NK-92 treated with Interleukin-12 subunit alpha and Interleukin-12 subunit beta, amount 100 ng/mL, for 24 hours (cell line): ENCODE results near the gene RTKN2.
"Not testable (repeated sequence)": the region's sequence is repeated elsewhere in the genome, so short reads cannot be mapped to it uniquely, and the experiment has no call there.

Experiments used
- DNase-seq: peaks from one replicate; lab custom pipeline; 2025; lab: John Stamatoyannopoulos, UW

The RTKN2 gene, protein sequence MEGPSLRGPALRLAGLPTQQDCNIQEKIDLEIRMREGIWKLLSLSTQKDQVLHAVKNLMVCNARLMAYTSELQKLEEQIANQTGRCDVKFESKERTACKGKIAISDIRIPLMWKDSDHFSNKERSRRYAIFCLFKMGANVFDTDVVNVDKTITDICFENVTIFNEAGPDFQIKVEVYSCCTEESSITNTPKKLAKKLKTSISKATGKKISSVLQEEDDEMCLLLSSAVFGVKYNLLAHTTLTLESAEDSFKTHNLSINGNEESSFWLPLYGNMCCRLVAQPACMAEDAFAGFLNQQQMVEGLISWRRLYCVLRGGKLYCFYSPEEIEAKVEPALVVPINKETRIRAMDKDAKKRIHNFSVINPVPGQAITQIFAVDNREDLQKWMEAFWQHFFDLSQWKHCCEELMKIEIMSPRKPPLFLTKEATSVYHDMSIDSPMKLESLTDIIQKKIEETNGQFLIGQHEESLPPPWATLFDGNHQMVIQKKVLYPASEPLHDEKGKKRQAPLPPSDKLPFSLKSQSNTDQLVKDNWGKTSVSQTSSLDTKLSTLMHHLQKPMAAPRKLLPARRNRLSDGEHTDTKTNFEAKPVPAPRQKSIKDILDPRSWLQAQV

DNA sequence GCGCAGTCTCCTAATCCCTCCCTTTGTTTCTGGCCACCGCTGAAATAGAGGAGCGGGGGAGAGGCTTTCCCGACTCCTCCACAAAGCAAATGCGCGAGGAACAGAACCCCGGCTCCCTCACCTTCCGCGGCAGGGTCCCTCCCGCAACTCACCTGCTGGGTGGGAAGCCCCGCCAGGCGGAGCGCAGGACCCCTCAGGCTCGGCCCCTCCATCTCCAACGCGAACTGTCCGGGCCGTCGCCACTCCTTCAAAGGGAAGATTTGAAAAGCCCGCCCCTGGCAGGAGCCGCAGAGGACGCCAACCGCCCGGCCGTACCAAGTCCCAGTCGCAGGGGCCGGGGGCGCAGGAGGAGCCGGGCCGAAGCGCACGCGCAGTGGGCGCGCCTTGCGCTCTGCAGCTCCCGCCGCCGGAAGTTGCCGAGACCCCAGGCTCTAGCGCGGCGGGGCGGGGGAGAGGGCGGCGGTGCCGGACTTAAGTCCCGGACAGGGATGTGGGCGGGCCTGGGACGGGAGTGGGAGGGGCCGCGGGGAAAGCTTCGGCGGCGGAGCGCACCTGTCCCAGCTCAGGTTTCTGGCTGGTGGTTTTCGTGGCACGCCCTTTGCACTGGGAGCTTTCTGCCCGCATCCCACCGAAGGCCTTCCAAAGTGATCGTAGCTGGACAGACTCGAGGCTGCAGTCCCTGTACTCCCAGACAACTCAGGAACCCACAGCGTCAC, at the start of gene RTKN2:
TSS of gene RTKN2 (minus strand) at position 446 of the 716 bp plus-strand sequence. CDS start at position 212, 234 bp downstream.
- peak; percentile 51 for DNase-seq

DNA sequence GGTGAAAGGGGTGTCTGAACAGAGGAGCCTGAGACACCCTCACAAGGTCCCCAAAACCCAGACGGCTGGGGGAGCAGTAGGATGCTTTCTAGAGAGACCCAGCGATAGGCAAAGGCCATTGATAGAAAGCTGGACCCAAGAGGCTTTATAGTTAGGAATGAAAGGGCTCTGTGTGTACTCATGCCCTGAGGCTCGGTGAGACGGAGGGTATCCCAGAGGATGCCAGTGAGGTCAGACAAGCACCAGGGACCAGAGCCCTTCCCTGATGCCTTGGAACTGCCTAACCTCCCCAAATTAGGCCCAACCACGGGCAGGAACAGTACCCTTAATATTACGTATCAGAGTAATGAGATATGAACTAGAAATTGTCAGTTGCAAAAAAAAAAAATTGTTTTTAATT, 48.6 kb upstream of the RTKN2 start:
- DNase-seq: no peak

DNA sequence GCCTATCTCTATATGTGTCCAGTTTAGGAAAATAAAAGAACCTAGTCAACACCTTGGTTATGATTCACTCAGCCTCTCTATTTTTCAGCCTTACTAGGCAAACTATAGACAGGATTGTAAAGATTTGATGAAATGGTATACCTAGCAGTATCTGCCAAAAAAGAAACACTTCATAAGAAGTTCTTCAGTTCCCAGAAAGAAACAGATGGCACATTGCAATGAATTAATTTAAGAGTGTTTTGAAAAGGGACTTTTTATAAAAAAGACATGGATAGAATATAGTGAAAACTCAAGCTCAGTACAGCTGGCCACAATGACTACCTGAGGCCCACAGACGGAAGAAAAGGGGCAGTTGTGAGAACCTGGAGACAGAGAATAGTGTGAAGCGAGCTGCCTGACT, 40.6 kb upstream of the RTKN2 start:
- no peak for DNase-seq

DNA sequence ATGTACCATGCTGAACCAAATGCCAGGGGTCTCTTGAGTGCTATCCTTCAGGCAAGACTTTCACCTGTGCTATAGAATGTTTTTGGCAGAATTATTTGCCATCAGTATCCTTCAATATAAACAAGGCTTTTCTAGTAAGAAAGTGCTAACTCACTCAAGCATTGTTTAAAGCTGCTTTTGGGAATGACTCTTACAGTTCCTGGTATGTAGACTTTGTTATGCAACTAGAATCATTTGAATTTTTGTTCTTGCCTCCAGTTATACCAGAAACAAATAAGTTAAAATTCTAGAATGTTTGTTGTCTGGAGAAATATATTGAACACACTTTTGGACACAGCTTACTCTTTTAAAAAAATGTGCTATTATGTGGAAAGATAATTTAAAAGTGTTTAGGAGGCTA, 39.5 kb upstream of the RTKN2 start:
- DNase-seq: no peak

DNA sequence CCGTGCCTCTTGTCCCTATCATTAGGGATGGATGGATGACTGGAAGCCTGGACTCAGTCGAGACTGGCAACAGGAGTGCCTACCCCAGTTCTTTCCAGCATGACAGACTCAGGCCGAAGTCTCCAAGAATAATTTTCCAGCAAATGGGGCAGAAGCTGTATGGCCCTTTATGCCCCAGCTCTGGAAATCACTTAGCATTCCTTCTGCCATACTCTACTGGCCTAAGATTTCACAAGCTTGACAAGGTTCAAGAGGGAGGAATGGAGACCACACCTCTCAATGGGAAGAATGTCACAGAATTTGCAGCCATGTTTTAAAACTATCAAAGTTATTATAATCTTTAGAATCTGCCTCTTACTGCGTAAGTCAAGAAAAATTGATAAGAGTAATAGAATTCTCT, 39.0 kb upstream of the RTKN2 start:
- DNase-seq: no peak

DNA sequence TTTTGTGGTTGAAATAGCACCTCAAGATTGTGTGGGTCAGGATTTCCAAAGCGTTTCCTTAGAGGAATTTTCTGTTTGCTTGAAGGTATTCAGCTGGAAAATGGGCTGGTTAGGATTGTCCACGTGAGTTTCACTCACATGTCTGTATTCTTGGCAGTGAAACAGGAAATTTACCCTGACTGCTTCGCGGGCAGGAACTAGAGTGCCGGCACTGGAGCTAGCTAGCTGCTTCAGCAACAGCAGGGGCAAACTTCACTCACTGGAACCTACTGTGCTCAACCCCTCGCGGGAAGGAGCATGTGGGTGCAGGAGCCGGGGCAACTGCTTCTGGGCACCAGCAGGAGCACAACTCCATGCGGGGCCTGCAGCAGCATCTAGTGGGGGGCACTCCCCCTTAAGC, 38.0 kb upstream of the RTKN2 start:
- no peak for DNase-seq

DNA sequence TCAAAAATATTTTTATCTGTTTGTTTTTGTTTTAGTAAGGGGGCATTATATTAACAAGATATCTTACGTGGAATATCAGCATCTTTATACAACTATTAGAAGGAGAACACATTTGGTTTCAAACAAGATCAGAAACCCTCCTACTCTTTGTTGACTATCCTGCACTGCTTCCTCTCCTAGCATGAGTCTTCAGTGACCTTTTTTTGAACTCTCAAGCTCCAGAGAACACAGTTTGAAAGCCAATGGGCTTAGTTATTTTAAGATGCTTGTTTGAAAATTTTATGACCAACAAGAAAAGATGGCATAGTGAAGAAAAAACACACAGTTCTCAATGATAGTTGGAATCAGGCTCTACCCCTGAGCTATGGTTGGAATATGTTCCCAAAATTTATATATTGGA, 37.2 kb upstream of the RTKN2 start:
- DNase-seq: no peak

DNA sequence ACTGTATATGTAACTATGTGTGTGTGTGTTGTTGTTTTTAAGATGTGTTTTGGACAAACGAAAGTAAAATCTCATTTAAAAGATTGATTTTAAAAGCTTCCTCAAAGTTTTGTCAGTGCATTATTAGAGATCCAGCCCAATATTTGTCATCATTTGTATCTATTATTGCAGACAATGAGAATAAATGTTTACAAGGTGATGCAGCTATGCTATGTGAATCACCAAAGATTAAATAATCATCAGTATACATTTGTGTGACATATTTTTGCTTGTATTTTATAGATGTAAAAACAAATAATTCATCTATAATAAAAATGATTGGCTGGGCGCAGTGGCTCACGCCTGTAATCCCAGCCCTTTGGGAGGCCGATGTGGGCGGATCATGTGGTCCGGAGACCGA, 35.3 kb upstream of the RTKN2 start:
- DNase-seq: no peak

DNA sequence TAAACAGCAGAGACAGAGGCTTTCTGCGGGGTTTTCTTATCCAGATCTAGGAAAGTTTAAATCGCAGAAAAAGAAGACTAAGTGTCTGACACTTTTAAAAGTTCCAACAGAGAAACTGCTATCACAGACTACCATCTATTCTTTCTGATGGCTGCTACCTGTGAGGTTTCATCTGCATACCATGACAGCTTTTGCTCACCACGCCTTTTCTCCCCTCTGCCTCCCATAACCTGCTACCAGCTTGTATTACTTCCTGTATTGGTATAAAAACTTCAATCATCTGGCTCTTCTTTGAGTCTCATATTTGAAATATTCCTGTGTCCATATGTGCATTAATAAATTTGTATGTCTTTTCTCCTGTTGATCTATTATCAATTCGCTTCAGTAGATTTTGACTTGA, 34.1 kb upstream of the RTKN2 start:
- DNase-seq: no peak

DNA sequence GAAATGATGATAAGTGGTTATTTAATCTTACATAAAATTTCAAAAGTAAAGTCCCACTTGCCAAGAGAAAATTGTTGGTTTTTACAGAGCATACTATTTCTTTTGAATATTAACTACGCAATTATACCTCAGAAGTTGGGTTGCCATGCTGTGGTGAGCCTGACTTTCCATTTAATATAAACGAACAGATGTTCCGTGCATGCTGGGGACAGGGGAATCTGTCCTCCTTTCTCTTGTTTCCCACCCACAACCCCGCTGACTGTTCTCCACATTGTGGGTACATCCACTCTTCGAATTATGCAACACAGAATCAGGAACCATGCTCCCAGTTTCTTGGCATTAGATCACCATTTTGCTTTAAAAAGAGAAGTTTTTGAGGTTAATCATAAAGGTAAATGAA, 29.2 kb upstream of the RTKN2 start:
- no peak for DNase-seq

DNA sequence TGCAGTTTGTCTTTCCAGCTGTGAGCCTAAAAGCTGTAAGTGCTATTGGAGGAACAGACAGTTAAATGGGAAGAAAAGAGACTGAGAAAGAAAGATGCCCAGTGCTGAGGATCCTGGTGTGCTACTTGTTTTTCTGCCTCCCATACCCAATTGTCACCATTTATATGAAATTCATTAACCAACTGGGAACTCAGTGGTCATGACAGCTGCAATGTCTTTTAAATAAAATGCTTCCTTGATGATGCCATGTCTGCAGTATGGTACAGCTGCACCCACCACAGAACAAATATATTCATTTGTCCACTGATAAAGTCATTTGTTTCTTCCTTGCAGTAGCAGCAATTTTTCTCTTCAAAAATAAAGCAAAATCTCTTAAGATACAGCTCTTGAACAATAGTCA, 15.6 kb upstream of the RTKN2 start:
- no peak for DNase-seq

DNA sequence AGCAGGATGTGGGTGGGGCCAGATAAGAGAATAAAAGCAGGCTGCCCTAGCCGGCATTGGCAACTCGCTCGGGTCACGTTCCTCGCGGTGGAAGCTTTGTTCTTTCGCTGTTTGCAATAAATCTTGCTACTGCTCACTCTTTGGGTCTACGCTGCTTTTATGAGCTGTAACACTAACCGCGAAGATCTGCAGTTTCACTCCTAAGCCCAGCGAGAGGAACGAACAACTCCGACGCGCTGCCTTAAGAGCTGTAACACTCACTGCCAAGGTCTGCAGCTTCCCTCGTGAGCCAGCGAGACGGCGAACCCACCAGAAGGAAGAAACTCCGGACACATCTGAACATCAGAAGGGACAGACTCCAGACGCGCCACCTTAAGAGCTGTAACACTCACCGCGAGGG, 12.7 kb upstream of the RTKN2 start:
- not testable (repeated sequence) for DNase-seq

DNA sequence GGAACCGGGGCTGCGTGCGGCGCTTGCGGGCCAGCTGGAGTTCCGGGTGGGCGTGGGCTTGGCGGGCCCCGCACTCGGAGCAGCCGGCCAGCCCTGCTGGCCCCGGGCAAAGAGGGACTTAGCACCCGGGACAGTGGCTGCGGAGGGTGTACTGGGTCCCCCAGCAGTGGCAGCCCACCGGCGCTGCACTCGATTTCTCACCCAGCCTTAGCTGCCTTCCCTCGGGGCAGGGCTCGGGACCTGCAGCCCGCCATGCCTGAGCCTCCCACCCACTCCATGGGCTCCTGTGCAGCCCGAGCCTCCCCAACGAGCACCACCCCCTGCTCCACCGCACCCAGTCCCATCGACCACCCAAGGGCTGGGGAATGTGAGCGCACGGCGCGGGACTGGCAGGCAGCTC, 11.7 kb upstream of the RTKN2 start:
- DNase-seq: not testable (repeated sequence)

DNA sequence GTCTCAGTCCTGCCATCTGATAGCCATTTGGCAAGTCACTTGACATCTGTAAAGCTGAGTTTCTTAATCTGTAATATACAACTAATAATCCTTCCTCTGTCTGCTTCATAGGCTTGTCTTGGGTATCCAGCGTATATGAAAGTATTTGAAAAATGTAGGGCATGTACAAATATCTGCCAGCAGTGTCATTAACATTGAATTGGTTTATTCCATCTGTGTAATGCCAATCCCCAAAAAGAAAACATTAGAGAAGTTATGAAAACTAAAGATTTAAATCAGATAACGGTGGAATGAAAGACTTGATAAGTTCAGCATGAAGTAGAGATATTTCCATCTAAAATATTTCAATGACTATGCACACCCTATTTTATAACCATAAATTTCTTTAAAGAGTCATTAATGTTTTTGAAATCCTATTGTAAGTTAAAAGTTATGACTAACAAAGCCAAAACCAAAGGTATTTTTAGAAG, 9.8 kb upstream of the RTKN2 start:
- no peak for DNase-seq

DNA sequence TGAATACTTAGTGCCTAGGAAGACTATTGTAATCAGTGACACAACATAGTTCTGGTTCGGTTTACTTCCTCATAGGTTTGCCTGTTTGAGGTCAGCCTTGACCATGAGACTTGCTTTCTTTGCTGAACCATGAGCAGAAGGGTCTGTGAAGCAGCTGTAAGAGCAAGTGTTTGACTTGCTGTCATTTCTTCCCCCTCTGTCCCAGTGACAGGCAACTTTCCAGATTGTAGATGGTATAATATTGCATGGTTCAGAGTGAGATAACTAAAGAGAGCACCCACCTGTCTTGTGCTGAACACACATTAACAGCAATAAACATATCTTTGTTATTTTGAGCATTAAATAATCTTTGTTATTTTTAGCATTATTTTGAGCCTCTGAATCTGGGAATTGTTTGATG, 9.3 kb upstream of the RTKN2 start:
- DNase-seq: no peak

DNA sequence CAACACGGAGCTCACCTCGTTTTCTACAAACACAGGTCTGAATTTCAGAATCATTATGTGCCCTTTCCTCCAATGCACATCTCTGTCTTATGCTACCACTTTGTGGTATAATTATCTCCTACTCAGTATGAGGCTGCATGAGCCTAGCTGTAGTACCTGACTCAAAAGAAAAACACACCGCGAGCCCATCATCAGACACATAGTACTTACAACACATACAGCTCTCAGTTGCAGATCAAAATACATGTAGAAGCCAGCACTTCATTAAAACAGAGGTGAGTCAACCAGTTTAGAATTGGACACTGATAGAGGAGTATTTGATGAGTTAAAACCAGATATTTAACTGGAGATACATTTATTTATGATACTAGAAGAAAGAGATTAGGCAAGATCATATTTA, 1.4 kb upstream of the RTKN2 start:
- no peak for DNase-seq

DNA sequence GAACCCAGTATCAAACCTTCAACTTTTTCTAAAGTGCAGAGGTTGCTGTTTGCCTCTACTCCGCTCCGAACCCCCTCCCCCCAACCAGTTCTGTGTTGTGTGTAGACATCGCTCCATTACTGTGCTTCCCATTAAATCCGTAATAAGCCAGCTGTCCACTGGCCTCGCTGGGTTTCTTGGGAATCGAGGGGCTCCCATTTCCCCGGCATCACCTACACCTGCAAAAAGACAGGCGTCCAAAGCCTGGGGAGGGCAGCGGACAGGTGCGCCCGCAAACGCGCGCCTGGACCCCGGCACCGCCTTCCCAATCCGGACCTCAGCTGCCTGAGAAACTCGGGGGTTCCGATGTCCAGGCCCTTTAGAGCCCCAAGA, 631 bp downstream of the RTKN2 start:
- DNase-seq: no peak

DNA sequence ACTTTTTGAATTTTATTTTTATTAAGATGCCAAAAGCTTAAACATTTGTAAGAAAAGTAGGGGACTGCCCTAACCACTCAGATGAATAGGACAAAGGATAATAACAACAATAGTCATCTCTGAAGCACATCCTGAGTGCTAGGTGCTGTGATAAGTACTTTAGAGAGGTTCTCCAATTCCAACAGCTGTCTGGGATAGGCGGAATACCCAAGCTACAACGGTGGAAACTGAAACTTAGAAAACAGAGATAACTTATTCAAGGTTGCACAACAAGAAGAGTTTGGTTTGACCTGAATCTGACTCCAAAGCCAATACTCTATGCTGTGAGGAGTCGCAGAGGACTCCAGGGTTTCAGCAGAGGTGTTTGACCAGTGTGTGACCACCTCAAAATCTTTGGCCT, 2.0 kb downstream of the RTKN2 start:
- DNase-seq: no peak

DNA sequence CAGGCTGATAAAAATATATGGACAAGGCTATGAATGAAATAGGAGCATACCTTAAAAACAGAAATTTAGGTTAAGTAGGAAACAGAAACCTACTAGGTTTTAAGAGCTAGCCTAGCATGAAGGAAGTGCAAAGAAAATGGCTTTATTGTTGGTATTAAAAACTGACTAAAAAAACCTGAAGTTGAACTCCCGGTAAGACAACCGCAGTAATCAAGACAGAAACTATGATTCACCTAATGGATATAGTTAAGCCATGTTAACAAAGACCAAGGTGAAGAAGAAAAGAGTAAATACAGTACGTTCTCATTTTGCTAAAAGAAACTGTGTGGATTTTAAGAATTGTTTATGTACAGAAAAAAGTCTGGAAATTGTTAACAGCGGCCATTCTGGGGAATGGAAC, 2.5 kb downstream of the RTKN2 start:
- DNase-seq: no peak

DNA sequence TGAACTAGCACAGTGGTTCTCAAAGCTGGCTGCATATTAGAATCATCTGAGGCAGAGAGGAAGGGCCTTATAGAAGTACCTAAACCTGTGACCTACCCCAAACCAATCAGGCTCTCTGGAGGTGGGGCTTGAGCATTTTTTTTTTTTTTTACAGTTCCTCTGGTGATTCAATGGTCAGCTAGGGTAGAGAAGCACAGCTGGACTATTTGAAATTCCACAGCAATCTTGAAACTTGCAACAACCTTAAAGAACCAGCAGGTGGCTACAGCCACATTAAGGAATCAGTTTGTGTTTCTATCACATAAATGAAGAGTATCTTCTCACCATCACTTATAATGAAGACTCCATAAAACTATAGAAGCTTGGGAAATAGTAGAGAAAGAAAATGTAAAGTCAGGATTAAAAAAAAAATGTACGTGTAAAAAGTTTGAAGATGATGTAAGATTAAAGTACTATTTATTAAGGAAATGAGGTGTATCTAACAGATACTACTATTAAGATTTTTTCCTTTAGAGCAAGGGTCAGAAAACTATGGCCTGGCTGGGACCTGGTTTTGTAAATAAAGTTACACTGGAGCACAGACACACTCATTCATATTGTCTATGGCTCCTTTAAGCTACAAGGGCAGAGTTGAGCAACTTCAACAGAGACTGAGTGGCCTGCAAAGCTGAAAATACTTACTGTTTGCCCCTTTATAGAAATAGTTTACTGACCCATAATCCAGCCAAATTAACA, 3.8 kb downstream of the RTKN2 start:
- no peak for DNase-seq

DNA sequence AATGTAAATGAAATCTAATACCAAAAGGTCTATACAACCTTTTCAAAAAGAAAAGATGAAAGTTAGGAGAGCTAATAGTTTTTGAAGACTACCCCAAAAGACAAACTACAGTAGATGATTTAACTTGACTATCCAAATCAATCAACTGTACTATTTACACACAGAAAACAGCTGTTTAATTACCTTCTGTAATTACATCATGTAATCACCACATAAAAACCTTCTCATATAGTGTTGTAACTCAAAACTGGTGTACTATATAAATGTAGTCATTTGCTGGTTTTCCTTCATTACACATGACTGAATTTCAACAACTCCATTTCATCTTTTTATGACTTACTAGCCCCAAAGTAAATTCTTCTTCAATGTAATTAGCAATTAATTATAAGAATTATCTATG, 4.5 kb downstream of the RTKN2 start:
- no peak for DNase-seq

DNA sequence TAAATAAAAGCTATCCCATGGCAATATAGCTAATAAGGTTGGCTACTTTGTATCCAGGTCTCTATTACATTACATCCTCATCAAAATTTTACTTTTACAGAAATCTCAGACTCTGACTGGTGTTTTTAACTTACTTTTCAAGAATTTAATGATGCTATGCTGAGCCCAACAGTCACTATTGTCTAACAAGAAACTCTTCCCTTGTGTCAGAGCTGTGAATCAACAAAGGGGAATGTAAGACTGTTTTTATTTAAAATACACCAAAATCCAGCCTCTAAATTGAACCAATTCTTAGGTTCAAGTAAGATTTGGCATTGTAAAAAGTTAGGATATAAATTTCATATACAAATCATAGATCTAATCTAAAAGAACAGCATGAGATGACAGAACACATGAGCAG, 7.0 kb downstream of the RTKN2 start:
- DNase-seq: no peak

DNA sequence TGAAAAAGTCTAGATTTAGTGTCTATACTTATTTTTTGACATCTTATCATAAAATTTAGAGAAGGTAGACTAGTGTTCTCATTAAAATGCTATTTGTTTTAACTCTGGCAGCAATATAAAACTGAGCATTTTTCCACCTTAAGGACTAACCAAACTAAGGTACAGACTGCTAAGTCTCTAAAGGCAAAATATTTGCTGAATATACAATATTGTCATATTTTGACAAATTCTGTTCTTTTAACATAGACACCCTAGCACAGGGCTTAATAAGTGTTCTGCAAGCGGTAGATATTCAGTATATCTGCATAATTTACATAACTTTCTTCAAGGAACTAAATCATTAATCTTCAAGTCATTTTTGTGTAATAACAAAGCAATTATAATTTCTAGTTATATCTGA, 8.6 kb downstream of the RTKN2 start:
- no peak for DNase-seq
